ENCODE results near the gene AP3B2.
A peak's percentile ranks its signal among the peaks of the same experiment; 100 is the strongest.

The AP3B2 gene

DNA sequence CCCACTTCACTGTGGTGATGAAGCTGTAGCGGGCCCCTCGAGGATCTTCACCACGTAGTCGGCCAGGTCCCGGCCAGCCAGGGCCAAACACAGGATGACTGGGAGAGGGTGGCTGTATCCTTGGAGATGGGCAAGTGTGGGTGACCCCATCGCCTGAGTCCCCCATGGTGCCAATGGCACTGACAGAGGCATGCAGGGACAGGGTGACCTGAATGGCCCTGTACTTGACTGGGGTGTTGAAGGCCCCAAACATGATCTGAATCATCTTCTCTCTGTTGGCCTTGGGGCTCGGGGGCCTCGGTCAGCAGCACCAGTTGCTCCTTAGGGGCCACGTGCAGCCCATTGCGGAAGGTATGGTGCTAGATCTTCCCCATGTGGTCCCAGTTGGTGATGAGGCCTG lies 17.1 kb upstream of the AP3B2 start:
- no peaks in the 10 kb centered on the region for H3K36me3 ChIP-seq
- no peak overlapping the region for H3K27ac ChIP-seq
- no peaks in the 10 kb centered on the region for H3K27me3 ChIP-seq
- no peak overlapping the region for H3K4me3 ChIP-seq (ENCODE audit: low read depth in 1 of 2, low read length in 1 of 2)
- no peaks in the 10 kb centered on the region for H3K4me1 ChIP-seq (ENCODE audit: control insufficient read depth in 1 of 2, insufficient read depth in 1 of 2, low read depth in 1 of 2, low read length in 1 of 2)
- no peaks in the 10 kb centered on the region for H3K9me3 ChIP-seq
- TF ChIP-seq, protein P1, sequence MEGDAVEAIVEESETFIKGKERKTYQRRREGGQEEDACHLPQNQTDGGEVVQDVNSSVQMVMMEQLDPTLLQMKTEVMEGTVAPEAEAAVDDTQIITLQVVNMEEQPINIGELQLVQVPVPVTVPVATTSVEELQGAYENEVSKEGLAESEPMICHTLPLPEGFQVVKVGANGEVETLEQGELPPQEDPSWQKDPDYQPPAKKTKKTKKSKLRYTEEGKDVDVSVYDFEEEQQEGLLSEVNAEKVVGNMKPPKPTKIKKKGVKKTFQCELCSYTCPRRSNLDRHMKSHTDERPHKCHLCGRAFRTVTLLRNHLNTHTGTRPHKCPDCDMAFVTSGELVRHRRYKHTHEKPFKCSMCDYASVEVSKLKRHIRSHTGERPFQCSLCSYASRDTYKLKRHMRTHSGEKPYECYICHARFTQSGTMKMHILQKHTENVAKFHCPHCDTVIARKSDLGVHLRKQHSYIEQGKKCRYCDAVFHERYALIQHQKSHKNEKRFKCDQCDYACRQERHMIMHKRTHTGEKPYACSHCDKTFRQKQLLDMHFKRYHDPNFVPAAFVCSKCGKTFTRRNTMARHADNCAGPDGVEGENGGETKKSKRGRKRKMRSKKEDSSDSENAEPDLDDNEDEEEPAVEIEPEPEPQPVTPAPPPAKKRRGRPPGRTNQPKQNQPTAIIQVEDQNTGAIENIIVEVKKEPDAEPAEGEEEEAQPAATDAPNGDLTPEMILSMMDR (IDR thresholded peaks at IDR 0.05) = no peak

DNA sequence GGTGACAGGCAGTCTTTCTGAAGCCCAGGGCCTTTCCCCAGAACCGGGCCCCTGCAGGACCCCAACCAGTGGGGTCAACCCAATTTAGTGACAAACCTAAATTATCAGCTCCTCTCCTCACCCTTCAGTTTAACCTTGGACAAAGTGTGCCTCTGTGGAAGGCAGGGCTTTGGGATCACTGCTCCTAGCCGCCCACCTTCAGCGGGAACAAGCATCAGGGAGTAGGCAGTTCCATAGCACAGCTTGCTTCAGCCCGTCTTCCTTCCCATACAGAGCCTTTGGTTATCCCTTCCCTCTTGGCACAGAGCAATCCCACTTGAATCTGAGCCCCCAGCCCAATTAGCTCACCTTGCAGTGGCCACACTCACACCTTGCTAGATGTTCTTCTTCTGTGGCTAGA lies 5.3 kb upstream of the AP3B2 start:
- no peaks in the 10 kb centered on the region for H3K9me3 ChIP-seq
- no peak overlapping the region for H3K4me3 ChIP-seq (ENCODE audit: low read depth in 1 of 2, low read length in 1 of 2)
- no peaks in the 10 kb centered on the region for H3K36me3 ChIP-seq
- TF ChIP-seq, protein P1 (IDR thresholded peaks at IDR 0.05) = no peak
- peaks cover 28% of the 10 kb centered on the region for H3K27me3 ChIP-seq
- H3K27ac ChIP-seq = no peak overlapping the region
- H3K4me1 ChIP-seq (ENCODE audit: control insufficient read depth in 1 of 2, insufficient read depth in 1 of 2, low read depth in 1 of 2, low read length in 1 of 2) = peaks cover 2% of the 10 kb centered on the region in 2 experiments

DNA sequence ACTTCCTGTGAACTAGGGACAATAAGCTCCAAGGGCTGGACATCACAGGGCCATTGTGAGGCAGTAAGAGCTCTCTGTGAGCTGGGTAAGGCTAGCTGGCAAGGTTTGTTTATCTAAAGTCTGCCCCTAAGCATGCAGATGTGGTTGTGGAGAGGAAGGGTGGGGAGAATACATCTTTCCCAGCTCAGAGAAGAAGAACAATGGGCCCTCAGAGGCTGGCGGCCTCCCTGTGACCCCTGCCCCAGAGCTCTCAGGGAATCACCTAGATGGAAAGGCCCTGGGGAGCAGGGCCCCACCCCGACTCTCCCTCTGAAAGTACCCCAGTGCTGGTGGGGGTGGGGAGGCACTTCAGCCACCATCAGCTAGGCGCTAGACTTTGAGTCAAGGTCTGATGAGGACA lies 4.3 kb upstream of the AP3B2 start:
- Histone ChIP-seq H3K36me3 (no peaks in the 10 kb centered on the region), H3K4me1 (ENCODE audit: control insufficient read depth in 1 of 2, insufficient read depth in 1 of 2, low read depth in 1 of 2, low read length in 1 of 2) (peaks cover 7 to 10% of the 10 kb centered on the region in 2 experiments), H3K9me3 (no peaks in the 10 kb centered on the region), H3K27me3 (peaks cover 38% of the 10 kb centered on the region), H3K4me3 (ENCODE audit: low read depth in 1 of 2, low read length in 1 of 2) (no peak overlapping the region), H3K27ac (no peak overlapping the region)
- TF ChIP-seq, protein P1 (IDR thresholded peaks at IDR 0.05) = no peak

DNA sequence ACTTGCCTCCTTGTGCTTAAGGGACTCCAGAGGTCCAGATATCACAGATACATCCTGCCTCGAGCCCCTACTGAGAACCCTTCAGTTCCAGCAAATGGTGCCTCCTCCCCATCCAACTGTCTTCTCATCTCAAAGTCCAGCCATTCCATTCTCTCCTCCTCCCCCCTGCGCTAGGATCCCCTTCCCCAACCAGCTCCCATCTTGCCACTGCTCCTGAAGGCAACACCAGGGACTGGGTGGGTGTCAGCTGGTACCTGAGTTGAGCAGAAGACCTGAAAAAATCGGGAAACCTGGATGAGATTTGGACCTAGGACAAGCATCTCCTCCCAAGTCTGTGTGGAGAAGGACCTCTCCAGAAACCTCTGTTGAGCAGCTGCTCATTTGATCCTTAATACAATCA lies 2.4 kb upstream of the AP3B2 start:
- Histone ChIP-seq H3K4me1 (ENCODE audit: control insufficient read depth in 1 of 2, insufficient read depth in 1 of 2, low read depth in 1 of 2, low read length in 1 of 2) (peaks cover 10 to 13% of the 10 kb centered on the region in 2 experiments), H3K27me3 (peaks cover 58% of the 10 kb centered on the region), H3K4me3 (ENCODE audit: low read depth in 1 of 2, low read length in 1 of 2) (no peak overlapping the region), H3K27ac (no peak overlapping the region), H3K36me3 (no peaks in the 10 kb centered on the region), H3K9me3 (no peaks in the 10 kb centered on the region)
- TF ChIP-seq, protein P1 (IDR thresholded peaks at IDR 0.05) = no peak

DNA sequence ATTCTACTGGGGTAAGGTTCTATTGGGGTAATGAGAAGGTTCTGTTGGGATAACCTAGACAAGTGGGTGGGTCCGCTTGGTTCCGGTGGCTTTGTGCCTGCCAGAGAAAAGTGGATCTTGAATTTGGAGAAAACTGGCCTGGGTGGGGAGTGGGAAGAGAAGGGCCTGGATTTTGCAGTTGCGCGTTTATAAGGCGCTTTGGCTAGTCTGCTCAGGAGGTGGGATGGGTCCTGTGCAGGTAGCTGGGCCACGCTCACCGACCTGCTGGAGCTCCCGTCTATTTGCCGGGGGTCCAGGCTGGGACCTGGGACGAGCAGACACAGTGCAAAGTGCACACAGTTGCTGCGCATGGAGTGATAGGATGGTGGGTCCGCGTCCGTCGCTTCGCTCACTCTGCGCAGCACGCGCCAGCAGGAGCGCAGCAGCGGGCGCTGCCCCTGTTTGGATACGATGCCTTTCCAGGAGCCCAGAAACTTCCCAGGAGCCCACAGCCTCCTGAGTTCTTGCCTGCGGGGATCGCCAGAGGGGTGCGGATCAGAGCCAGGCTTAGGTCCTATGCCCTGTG lies 1.3 kb upstream of the AP3B2 start:
- Histone ChIP-seq H3K27me3 (peaks cover 63% of the 10 kb centered on the region), H3K4me3 (ENCODE audit: low read depth in 1 of 2, low read length in 1 of 2) (no peak overlapping the region), H3K9me3 (no peaks in the 10 kb centered on the region), H3K27ac (no peak overlapping the region), H3K4me1 (ENCODE audit: control insufficient read depth in 1 of 2, insufficient read depth in 1 of 2, low read depth in 1 of 2, low read length in 1 of 2) (peaks cover 10 to 13% of the 10 kb centered on the region in 2 experiments), H3K36me3 (no peaks in the 10 kb centered on the region)
- TF ChIP-seq, protein P1 (IDR thresholded peaks at IDR 0.05) = no peak

GRCh38 chr15:82710208-82710555 lies 507 bp upstream of the AP3B2 start:
- Histone ChIP-seq H3K27ac (no peak overlapping the region), H3K4me1 (ENCODE audit: control insufficient read depth in 1 of 2, insufficient read depth in 1 of 2, low read depth in 1 of 2, low read length in 1 of 2) (peaks cover 10 to 13% of the 10 kb centered on the region in 2 experiments), H3K9me3 (no peaks in the 10 kb centered on the region), H3K4me3 (ENCODE audit: low read depth in 1 of 2, low read length in 1 of 2) (peak overlapping the region; percentile 66 to 68), H3K27me3 (peaks cover 71% of the 10 kb centered on the region), H3K36me3 (no peaks in the 10 kb centered on the region)
- TF ChIP-seq, protein P1 (IDR thresholded peaks at IDR 0.05) = no peak

All from neutrophil (primary cell).